Fibroblast of pulmonary artery (primary cell): ENCODE results near the gene AOPEP.

Experiments
- DNase-seq: peaks from one replicate; pipeline ENCODE4 v3.0.0-alpha.2; 2010; ENCODE audit warnings: low read depth
- H3K4me3 ChIP-seq: replicated peaks from 2 replicates; pipeline ENCODE4 v1.5.1; 2011; ENCODE audit warnings: low read depth, mild to moderate bottlenecking, control low read depth, low read length, moderate library complexity
- CTCF ChIP-seq: IDR thresholded peaks from 2 replicates; pipeline ENCODE4 v1.5.1; 2011; ENCODE audit warnings: mild to moderate bottlenecking, control low read depth, low read length, inconsistent platforms; ENCODE audit errors: missing control alignments

The AOPEP gene

GRCh38 chr9:95047452-95048224 is 321.1 kb downstream of the AOPEP start:
- TF ChIP-seq CTCF = no peak
- H3K4me3 ChIP-seq = no peak overlapping the region
- DNase-seq = no peak

- no peak for TF ChIP-seq CTCF
- H3K4me3 ChIP-seq = peak overlapping the region; percentile 57
- peak; percentile 50 for DNase-seq
Observed at GRCh38 chr9:95048225-95049087, 322.0 kb downstream of the AOPEP start.

GRCh38 chr9:95049761-95050160 is 323.3 kb downstream of the AOPEP start:
- no peak for DNase-seq
- no peak overlapping the region for H3K4me3 ChIP-seq
- no peak for TF ChIP-seq CTCF

GRCh38 chr9:95053611-95054570 is 327.4 kb downstream of the AOPEP start:
- no peak overlapping the region for H3K4me3 ChIP-seq
- TF ChIP-seq CTCF = no peak
- DNase-seq = peak; percentile 38

GRCh38 chr9:95055334-95055850 is 328.9 kb downstream of the AOPEP start:
- TF ChIP-seq CTCF = no peak
- no peak overlapping the region for H3K4me3 ChIP-seq
- no peak for DNase-seq

- TF ChIP-seq CTCF = no peak
- peak; percentile 73 for DNase-seq
- no peak overlapping the region for H3K4me3 ChIP-seq
Observed at GRCh38 chr9:95055851-95056551, 329.5 kb downstream of the AOPEP start.
